GM18502 (cell line): Measurements from ENCODE around the gene MBTPS1.

Experiments used
- ATAC-seq: cut with Tn5 transposase; IDR thresholded peaks from one replicate; pipeline ENCODE4 v1.9.1; 2021; ENCODE audit warnings: mild to moderate bottlenecking; ENCODE audit not compliant: unreplicated experiment, poor library complexity

The MBTPS1 gene

DNA sequence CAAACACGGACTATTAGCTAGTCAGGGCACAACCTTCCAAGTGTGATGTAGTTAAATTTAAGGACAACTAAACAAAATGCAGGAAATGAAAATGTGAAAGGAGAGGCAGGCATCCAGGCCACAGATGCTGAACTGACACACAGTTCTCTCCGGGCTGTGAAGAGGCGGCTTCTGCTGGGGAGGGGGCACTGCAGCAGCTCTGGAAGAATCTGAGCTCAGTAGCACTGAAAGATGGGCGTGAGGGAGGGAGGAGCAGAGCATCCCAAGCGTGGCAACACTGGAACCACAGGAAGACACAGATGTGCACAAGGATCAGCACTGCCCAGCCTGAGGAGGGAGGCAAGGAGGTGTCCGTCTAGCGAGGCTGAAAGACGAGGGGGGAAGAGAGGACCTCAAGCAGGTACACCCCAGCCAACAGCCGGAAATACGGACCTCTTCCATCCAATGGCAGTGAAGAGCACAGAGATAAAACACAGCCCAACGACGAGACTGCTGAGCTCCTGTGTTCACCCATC lies 11.4 kb downstream of the MBTPS1 start:
- ATAC-seq, result no peak

DNA sequence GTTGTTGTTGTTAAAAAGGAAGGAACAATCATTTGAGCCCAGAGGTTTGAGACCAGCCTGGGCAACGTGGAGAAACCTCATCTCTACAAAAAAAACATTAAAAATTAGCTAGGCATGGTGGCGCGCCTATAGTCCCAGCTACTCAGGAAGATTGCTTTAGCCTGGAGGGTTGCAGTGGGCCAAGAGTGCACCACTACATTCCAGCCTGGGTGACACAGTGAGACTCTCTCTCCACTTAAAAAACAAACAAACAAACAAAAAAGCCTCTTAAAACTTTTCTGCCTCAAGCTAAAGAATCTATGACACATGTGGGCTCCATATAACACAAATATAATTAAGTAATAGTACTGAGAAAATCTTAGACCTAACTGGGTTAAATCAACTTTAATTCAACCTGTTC lies 12.5 kb downstream of the MBTPS1 start:
- ATAC-seq, result no peak

- ATAC-seq, result no peak
Measured at GRCh38 chr16:84103678-84104077, 13.1 kb downstream of the MBTPS1 start.

DNA sequence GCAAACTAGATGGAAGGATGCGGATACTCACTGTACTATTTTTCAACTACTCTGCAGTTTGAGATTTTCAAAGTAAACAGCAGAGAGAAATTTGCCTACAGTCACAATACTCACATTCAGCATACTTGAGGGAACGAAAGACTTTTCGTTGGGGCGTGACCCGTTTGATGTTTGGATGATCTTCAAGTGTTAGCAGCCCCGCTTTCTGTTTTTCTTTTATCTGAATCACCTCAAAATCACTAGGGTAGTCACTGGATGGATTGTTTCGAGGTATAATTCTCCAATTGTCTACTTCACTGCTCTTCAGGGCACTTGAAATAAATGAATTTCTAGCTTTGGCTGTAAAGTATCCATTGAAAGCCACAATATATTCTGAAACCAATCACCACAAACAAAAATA lies 17.8 kb downstream of the MBTPS1 start:
- no peak for ATAC-seq

DNA sequence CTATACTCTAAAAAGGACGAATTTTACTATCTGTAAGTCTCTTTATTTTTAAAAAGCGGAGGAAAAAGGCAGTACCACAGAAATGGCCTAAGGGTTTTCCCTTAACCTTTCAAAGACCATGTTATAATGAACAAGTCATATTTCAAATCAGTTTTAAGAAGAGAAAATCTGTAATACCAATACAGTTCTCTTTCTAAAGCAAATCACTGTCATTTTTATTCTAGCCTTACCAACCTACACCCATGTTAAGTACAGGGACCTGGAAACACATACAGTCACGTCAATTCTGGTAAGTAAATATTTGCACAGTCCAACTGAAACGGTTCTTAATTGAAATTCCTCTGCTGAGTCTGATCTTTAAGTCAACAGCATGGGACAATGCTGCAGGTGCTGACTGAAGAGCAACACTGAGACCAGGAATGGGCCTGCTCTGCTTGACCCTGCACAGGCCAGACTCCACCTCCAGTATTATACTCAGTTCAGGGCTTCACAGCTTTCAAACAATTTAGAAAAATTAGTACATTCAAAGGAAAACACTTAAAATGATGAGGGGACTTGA lies 20.2 kb downstream of the MBTPS1 start:
- no peak for ATAC-seq

- ATAC-seq, result no peak
Measured at GRCh38 chr16:84095466-84095865, 21.3 kb downstream of the MBTPS1 start.

DNA sequence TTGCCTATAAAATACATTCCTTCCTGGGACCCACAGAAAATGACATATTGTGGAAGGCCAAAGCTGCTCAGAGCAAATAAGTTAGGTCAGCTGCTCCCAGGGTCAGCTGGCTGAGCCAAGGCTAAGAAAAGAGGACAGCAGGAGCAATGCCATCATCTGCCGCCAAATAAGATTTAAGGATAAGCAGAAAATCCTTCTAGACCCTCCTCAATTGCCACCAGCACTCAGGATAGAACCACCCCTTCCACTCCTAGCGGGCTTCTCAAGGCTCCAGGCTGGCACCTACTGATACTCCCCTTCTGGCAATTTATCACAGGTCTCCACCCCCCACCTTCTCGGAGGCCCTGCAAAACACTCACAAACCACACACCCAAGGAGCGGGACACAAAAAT lies 22.9 kb downstream of the MBTPS1 start:
- no peak for ATAC-seq

GRCh38 chr16:84093120-84093878 lies 23.4 kb downstream of the MBTPS1 start:
- ATAC-seq, result no peak

GRCh38 chr16:84091460-84091859 lies 25.3 kb downstream of the MBTPS1 start:
- ATAC-seq, result no peak

DNA sequence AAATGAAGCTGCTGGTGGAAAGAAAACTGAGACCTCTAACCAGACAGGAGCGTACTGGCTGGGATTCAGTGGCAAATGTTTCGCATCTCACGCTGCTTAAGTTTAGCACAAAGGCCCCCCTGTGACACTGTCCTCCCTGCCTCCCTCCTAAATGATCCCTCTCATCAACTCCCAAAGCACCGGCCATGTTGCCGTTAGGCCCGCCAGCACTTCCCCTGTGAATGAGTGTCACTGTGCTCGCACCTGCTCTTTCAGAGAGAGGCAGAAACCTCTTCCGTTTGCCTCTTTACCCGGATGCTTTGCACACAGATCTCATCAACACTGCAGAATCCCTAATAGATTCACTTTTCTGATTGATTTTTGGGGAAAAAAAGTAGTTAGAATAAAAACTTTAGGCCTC lies 26.5 kb downstream of the MBTPS1 start:
- ATAC-seq, result no peak

GRCh38 chr16:84088695-84089395 lies 27.9 kb downstream of the MBTPS1 start:
- peak; percentile 87 for ATAC-seq

- ATAC-seq, result no peak
Measured at GRCh38 chr16:84087466-84088151, 29.1 kb downstream of the MBTPS1 start.

DNA sequence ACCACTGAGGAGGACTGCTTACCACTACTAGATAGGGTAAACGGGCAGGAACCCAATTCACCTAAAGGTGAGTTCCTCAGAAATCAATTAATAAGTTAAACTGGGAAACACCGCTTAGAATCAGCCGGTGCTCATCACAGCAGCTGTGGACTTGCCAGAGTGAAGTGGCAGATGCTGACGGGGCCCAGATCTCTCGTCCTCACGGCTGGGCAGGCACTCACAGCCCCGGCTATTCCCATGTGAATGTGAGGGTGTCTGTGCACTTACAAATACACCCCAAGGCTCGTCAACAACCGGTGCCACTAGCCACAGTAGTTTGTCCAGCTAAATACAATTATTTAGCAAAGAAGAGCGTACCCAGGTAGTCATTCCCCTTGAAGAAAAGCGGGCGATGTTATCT lies 29.7 kb downstream of the MBTPS1 start:
- no peak for ATAC-seq

GRCh38 chr16:84086341-84086740 lies 30.4 kb downstream of the MBTPS1 start:
- no peak for ATAC-seq

GRCh38 chr16:84085773-84086172 lies 31.0 kb downstream of the MBTPS1 start:
- ATAC-seq, result no peak

DNA sequence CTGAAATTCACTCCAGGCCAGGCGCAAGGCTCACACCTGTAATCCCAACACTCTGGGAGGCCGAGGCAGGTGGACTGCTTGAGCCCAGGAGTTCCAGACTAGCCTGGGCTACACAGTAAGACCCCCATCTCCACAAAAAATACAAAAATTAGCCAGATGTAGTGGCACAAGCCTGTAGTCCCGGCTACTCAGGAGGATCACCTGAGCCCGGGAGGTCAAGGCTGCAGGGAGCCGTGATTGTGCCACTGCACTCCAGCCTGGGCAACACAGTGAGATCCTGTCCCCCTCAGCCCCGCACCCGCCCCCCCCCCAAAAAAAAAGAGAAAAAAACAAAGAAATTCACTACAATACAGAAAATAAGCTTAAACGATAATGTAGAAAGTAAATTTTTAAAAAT lies 31.5 kb downstream of the MBTPS1 start:
- no peak for ATAC-seq

- peak; percentile 54 for ATAC-seq
Measured at GRCh38 chr16:84084570-84085270, 32.0 kb downstream of the MBTPS1 start.

GRCh38 chr16:84082835-84083569 lies 33.7 kb downstream of the MBTPS1 start:
- no peak for ATAC-seq

DNA sequence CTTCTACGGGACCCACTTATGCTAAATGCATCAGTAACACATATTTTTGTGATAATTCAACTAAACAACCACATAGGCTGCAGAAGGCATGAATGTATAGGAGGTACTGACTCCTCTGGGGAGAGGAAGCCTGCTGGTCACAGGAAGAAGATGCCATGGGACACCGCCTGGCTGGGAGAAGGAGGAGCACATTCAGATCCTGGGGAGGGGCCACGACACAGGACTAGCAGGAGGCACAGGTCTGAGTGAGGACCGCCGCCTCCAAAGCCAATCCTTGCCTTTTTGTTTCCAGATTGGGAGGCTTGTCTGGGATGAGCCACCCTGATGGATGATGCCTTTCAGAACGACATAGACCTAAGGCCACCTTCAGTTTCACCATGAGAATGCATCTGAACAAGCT lies 34.6 kb downstream of the MBTPS1 start:
- ATAC-seq, result no peak
